CD14-positive monocyte (primary cell): ENCODE results near the gene AMPH. TPM values are rescaled to one million over a fixed set of nuclear protein-coding genes. Genes with fewer than 3 reads are reported as not detected.

Source experiments
- DNase-seq, 3 donors: peaks; one replicate each; pipeline ENCODE4 v3.0.0-alpha.2; 2011 to 2022
- H2AFZ ChIP-seq: 2 replicates; pipeline ENCODE4 v1.6.0; 2012; ENCODE audit warnings: mild to moderate bottlenecking, low read depth, low read length, inconsistent platforms; ENCODE audit not compliant: insufficient read depth, poor library complexity, severe bottlenecking
- H3K27ac ChIP-seq, 2 donors: 1 replicate in 1 of 2; 2 replicates in 1 of 2; pipeline ENCODE4 v1.5.1; 2012 to 2013; ENCODE audit warnings: low read length in 2 of 2, control low read depth in 1 of 2, inconsistent platforms in 1 of 2, low read depth in 1 of 2, mild to moderate bottlenecking in 1 of 2
- H3K27me3 ChIP-seq, 2 donors: one replicate each; pipeline versions ENCODE4 v1.6.0 to v1.6.1; 2011 to 2013; ENCODE audit warnings: low read length in 2 of 2; ENCODE audit not compliant: control insufficient read depth in 2 of 2, insufficient read depth in 2 of 2
- H3K36me3 ChIP-seq, 2 donors: replicated peaks in 1 of 2; 1 replicate in 1 of 2; 2 replicates in 1 of 2; pipeline versions ENCODE4 v1.5.1 to v1.6.1; 2012 to 2013; ENCODE audit warnings: low read length in 2 of 2, control low read depth in 1 of 2, inconsistent platforms in 1 of 2, mild to moderate bottlenecking in 1 of 2; ENCODE audit not compliant: insufficient read depth in 2 of 2, control insufficient read depth in 1 of 2
- H3K4me1 ChIP-seq, 2 donors: 1 replicate in 1 of 2; 2 replicates in 1 of 2; pipeline versions ENCODE4 v1.5.1 to v1.6.1; 2012 to 2013; ENCODE audit warnings: low read length in 2 of 2, control low read depth in 1 of 2, inconsistent platforms in 1 of 2, mild to moderate bottlenecking in 1 of 2, moderate library complexity in 1 of 2; ENCODE audit not compliant: insufficient read depth in 2 of 2, control insufficient read depth in 1 of 2
- H3K4me2 ChIP-seq: replicated peaks from 2 replicates; pipeline ENCODE3; 2012; ENCODE audit warnings: low read length, moderate library complexity, mild to moderate bottlenecking; ENCODE audit not compliant: poor library complexity, severe bottlenecking; ENCODE audit errors: extremely low read depth
- H3K4me3 ChIP-seq, 3 experiments: fragments of 200-600 bp in 1 of 3; sonication (generic) in 1 of 3; replicated peaks in 1 of 3; 1 replicate in 2 of 3; 2 replicates in 1 of 3; pipeline ENCODE4 v1.5.1; 2011 to 2013; ENCODE audit warnings: low read length in 3 of 3, mild to moderate bottlenecking in 3 of 3, control low read depth in 2 of 3, low read depth in 2 of 3, inconsistent platforms in 1 of 3, moderate library complexity in 1 of 3
- H3K79me2 ChIP-seq: 2 replicates; pipeline ENCODE4 v1.6.0; 2012; ENCODE audit warnings: mild to moderate bottlenecking, control low read depth, inconsistent platforms, low read length, moderate library complexity; ENCODE audit not compliant: insufficient read depth
- H3K9ac ChIP-seq: 2 replicates; pipeline ENCODE4 v1.6.0; 2017; ENCODE audit warnings: low read length, mild to moderate bottlenecking; ENCODE audit not compliant: insufficient read depth, poor library complexity, severe bottlenecking
- H3K9me3 ChIP-seq, 2 donors: replicated peaks in 1 of 2; 1 replicate in 1 of 2; 2 replicates in 1 of 2; pipeline versions ENCODE4 v1.5.1 to v1.6.1; 2012 to 2013; ENCODE audit warnings: low read length in 2 of 2, control low read depth in 1 of 2; ENCODE audit not compliant: control insufficient read depth in 1 of 2, insufficient read depth in 1 of 2
- H4K20me1 ChIP-seq: 2 replicates; pipeline ENCODE4 v1.6.0; 2012; ENCODE audit warnings: mild to moderate bottlenecking, low read length, control low read depth, moderate library complexity; ENCODE audit not compliant: insufficient read depth
- H3K27ac Mint-ChIP-seq, 7 donors: one replicate each; pipeline ENCODE4 v1.8.0; 2020; ENCODE audit warnings: mild to moderate bottlenecking in 7 of 7, mixed read lengths in 7 of 7, moderate library complexity in 6 of 7, inconsistent platforms in 2 of 7
- H3K27me3 Mint-ChIP-seq, 3 donors: one replicate each; pipeline ENCODE4 v1.8.0; 2021 to 2022; ENCODE audit warnings: low read depth in 3 of 3, mild to moderate bottlenecking in 3 of 3, mixed read lengths in 3 of 3, moderate library complexity in 3 of 3, inconsistent platforms in 1 of 3
- H3K36me3 Mint-ChIP-seq, 2 donors: one replicate each; pipeline ENCODE4 v1.8.0; 2020; ENCODE audit warnings: mixed read lengths in 2 of 2, inconsistent platforms in 1 of 2, mild to moderate bottlenecking in 1 of 2
- H3K4me1 Mint-ChIP-seq: one replicate; pipeline ENCODE4 v1.8.0; 2020; ENCODE audit warnings: mild to moderate bottlenecking, mixed read lengths
- H3K4me3 Mint-ChIP-seq, 2 donors: one replicate each; pipeline ENCODE4 v1.8.0; 2020; ENCODE audit warnings: mild to moderate bottlenecking in 2 of 2, mixed read lengths in 2 of 2, moderate library complexity in 1 of 2
- H3K9me3 Mint-ChIP-seq, 7 donors: one replicate each; pipeline ENCODE4 v1.8.0; 2020 to 2022; ENCODE audit warnings: mixed read lengths in 7 of 7, mild to moderate bottlenecking in 6 of 7, moderate library complexity in 6 of 7, inconsistent platforms in 2 of 7
- CTCF ChIP-seq: fragments of 200-600 bp; IDR thresholded peaks from one replicate; pipeline ENCODE4 v1.8.0; 2022; ENCODE audit warnings: antibody characterized with exemption, mild to moderate bottlenecking
- WGBS: methylation state at CpG from one replicate; pipeline ENCODE4 v1.1.5; 2013; ENCODE audit warnings: missing lambda C conversion rate; ENCODE audit not compliant: insufficient coverage; 5-methylcytosine and 5-hydroxymethylcytosine counted together
- intact Hi-C, 2 donors: fragments of 100-400 bp; cut with micrococcal nuclease; formaldehyde crosslinking; loops; one replicate each; pipeline versions ENCODE4 v1.15.0 to v1.15.1; 2023
- polyA plus RNA-seq, 3 donors: library from polyadenylated mRNA; depleted of rRNA in 1 of 3; unstranded in 2 of 3; stranded (reverse) in 1 of 3; fragments of 300-500 nt in 2 of 3; fragments of >200 nt in 1 of 3; fragmentation: Illumina TruSeq in 2 of 3; gene quantifications; 1 replicate in 2 of 3; 2 replicates in 1 of 3; pipeline ENCODE4 v1.2.3, GENCODE V29; 2012 to 2021

AMPH gene
- polyA plus RNA-seq, 3 donors, result 0.61 to 0.96 (median 0.67) TPM

GRCh38 chr7:38394660-38395059 is 236.5 kb downstream of the AMPH start:
- Histone ChIP-seq H3K27ac (peak overlapping the region; percentile 46 to 83), H3K4me2 (peak overlapping the region; percentile 59), H3K4me1 (peaks cover 30 to 31% of the 10 kb centered on the region in 2 donors), H3K27me3 (no peaks in the 10 kb centered on the region), H3K36me3 (no peaks in the 10 kb centered on the region), H4K20me1 (no peaks in the 10 kb centered on the region), H3K4me3 (peak overlapping the region in 1 of 3 experiments; percentile 57), H3K9ac (peak overlapping the region; percentile 41), H2AFZ (no peak overlapping the region), H3K9me3 (peaks cover 3% of the 10 kb centered on the region in 2 donors), H3K79me2 (no peaks in the 10 kb centered on the region)
- Mint-ChIP-seq H3K4me1 (peaks cover 32% of the 10 kb centered on the region), H3K27ac (peak overlapping the region; percentile 87 to 97 (median 95)), H3K27me3 (peaks cover 0 to 3% (median 0%) of the 10 kb centered on the region in 3 donors), H3K36me3 (peaks cover 2 to 4% of the 10 kb centered on the region in 2 donors), H3K4me3 (peak overlapping the region; percentile 21 to 35), H3K9me3 (peaks cover 3 to 10% (median 5%) of the 10 kb centered on the region in 7 donors)
- TF ChIP-seq CTCF, result no peak
- DNase-seq, result peak; percentile 83 to 92 (median 89)
- intact Hi-C loops, result no loop called here
- WGBS, result 5% methylated on average over 3 of the region's 4 CpGs

GRCh38 chr7:38393874-38394273 is 237.3 kb downstream of the AMPH start:
- peak overlapping the region; percentile 59 for H3K4me2 ChIP-seq
- TF ChIP-seq CTCF, result no peak
- H3K4me3 ChIP-seq, result peak overlapping the region in 1 of 3 experiments; percentile 57
- peaks cover 3 to 10% (median 5%) of the 10 kb centered on the region in 7 donors for H3K9me3 Mint-ChIP-seq
- peaks cover 30 to 32% of the 10 kb centered on the region in 2 donors for H3K4me1 ChIP-seq
- H3K27me3 ChIP-seq, result no peaks in the 10 kb centered on the region
- peak overlapping the region in 1 of 2 donors; percentile 37 for H3K4me3 Mint-ChIP-seq
- peaks cover 0 to 3% (median 0%) of the 10 kb centered on the region in 3 donors for H3K27me3 Mint-ChIP-seq
- 31% methylated on average over 5 of the region's 5 CpGs for WGBS
- H2AFZ ChIP-seq, result peak overlapping the region; percentile 53
- no peaks in the 10 kb centered on the region for H3K79me2 ChIP-seq
- H3K36me3 ChIP-seq, result no peaks in the 10 kb centered on the region
- intact Hi-C loops, result no loop called here
- H3K36me3 Mint-ChIP-seq, result peaks cover 2 to 5% of the 10 kb centered on the region in 2 donors
- H4K20me1 ChIP-seq, result no peaks in the 10 kb centered on the region
- H3K4me1 Mint-ChIP-seq, result peaks cover 34% of the 10 kb centered on the region
- H3K9me3 ChIP-seq, result peaks cover 3% of the 10 kb centered on the region in 2 donors
- H3K27ac ChIP-seq, result peak overlapping the region; percentile 46 to 83
- peak overlapping the region; percentile 67 to 97 (median 93) for H3K27ac Mint-ChIP-seq
- peak overlapping the region; percentile 41 for H3K9ac ChIP-seq
- peak in 1 of 3 donors; percentile 21 for DNase-seq
